GM12878 (cell line): Measurements from ENCODE around the gene NDUFC1. TPM values are rescaled to one million over a fixed set of nuclear protein-coding genes. Genes with fewer than 3 reads are reported as not detected.
A peak's percentile ranks its signal among the peaks of the same experiment; 100 is the strongest.

ENCODE experiments used
- ATAC-seq: fragments of 200-7000 bp; cut with Tn5 transposase; 3 replicates; pipeline ENCODE4 v1.9.1; 2020; ENCODE audit warnings: mild to moderate bottlenecking, moderate library complexity
- BruUV-seq: library from RNA; stranded (reverse); fragments of 400-500 nt; replicated peaks from 2 replicates; lab custom pipeline; 2021; lab: Mats Ljungman, UMichigan
- CTCF ChIA-PET: fragments of 300-600 bp; sonication (Branson Sonifier 250); formaldehyde crosslinking; extraction: SDS; loops from one replicate; lab custom pipeline; 2021; ENCODE audit warnings: inconsistent platforms; lab: Yijun Ruan, JAX
- POLR2A ChIA-PET: fragments of 350-600 bp; formaldehyde crosslinking; extraction: SDS; loops from one replicate; lab custom pipeline; 2021; ENCODE audit warnings: inconsistent platforms; lab: Charles Lee
- RAD21 ChIA-PET: fragments of 300-600 bp; sonication (Branson Sonifier 250); formaldehyde crosslinking; loops from one replicate; lab custom pipeline; 2023; ENCODE audit warnings: antibody characterized with exemption; ENCODE audit not compliant: unreplicated experiment; lab: Charles Lee
- SMC1A ChIA-PET: fragments of 300-600 bp; sonication (Branson Sonifier 250); formaldehyde crosslinking; loops from one replicate; lab custom pipeline; 2023; ENCODE audit not compliant: unreplicated experiment, uncharacterized antibody; lab: Charles Lee
- DNase-seq: peaks from one replicate; pipeline ENCODE4 v3.0.0-alpha.2; 2011; ENCODE audit warnings: low read depth, low spot score
- FAIRE-seq: peaks from 3 replicates; lab custom pipeline; 2011; peaks lifted over from hg19 to GRCh38; lab: Jason Lieb, UNC
- H2AFZ ChIP-seq: 2 replicates; pipeline ENCODE4 v1.6.0; 2011; ENCODE audit warnings: low read depth, low read length, control low read depth; ENCODE audit not compliant: control insufficient read depth
- H3K27ac ChIP-seq: 2 replicates; pipeline ENCODE4 v1.5.1; 2011; ENCODE audit warnings: control low read depth; ENCODE audit not compliant: control insufficient read depth, insufficient read depth
- H3K27me3 ChIP-seq, 2 experiments: replicated peaks in 1 of 2; 2 replicates each; pipeline versions ENCODE4 v1.6.0 to v1.6.1; 2011; ENCODE audit warnings: low read length in 1 of 2; ENCODE audit not compliant: control insufficient read depth in 2 of 2, insufficient read depth in 2 of 2
- H3K36me3 ChIP-seq, 2 experiments: 2 replicates each; pipeline ENCODE4 v1.5.1; 2011; ENCODE audit warnings: low read length in 1 of 2; ENCODE audit not compliant: control insufficient read depth in 2 of 2, insufficient read depth in 2 of 2
- H3K4me1 ChIP-seq: 2 replicates; pipeline ENCODE4 v1.6.1; 2011; ENCODE audit warnings: mild to moderate bottlenecking, low read length, moderate library complexity, mixed read lengths; ENCODE audit not compliant: control insufficient read depth, insufficient read depth
- H3K4me2 ChIP-seq: 2 replicates; pipeline ENCODE4 v1.6.0; 2011; ENCODE audit warnings: control low read depth; ENCODE audit not compliant: control insufficient read depth, insufficient read depth
- H3K4me3 ChIP-seq: fragments of 200-600 bp; sonication (generic); 2 replicates; pipeline ENCODE4 v1.5.1; 2016
- H3K79me2 ChIP-seq: 2 replicates; pipeline ENCODE4 v1.6.0; 2011; ENCODE audit warnings: low read length; ENCODE audit not compliant: control insufficient read depth, insufficient read depth
- H3K9ac ChIP-seq: 2 replicates; pipeline ENCODE4 v1.8.0; 2011; ENCODE audit warnings: low read length, control low read depth, mixed read lengths; ENCODE audit not compliant: control insufficient read depth, insufficient read depth
- H3K9me3 ChIP-seq: replicated peaks from 3 replicates; pipeline ENCODE4 v1.5.1; 2011; ENCODE audit warnings: mild to moderate bottlenecking, low read length; ENCODE audit not compliant: control insufficient read depth, insufficient read depth
- H4K20me1 ChIP-seq: 2 replicates; pipeline ENCODE4 v1.6.0; 2011; ENCODE audit not compliant: control insufficient read depth, insufficient read depth
- CHD2 ChIP-seq: IDR thresholded peaks from 2 replicates; pipeline ENCODE4 v1.6.1; 2011; ENCODE audit warnings: low read depth, low read length, improper control_type of control experiment, borderline replicate concordance
- JUNB ChIP-seq: IDR thresholded peaks from 2 replicates; pipeline ENCODE4 v1.6.1; 2016; ENCODE audit warnings: antibody characterized with exemption, mild to moderate bottlenecking
- NBN ChIP-seq: fragments of 450-650 bp; IDR thresholded peaks from 2 replicates; pipeline ENCODE4 v1.6.1; 2016
- NR2C1 ChIP-seq: fragments of 450-650 bp; IDR thresholded peaks from 2 replicates; pipeline ENCODE4 v1.6.1; 2017; ENCODE audit warnings: antibody characterized with exemption, mild to moderate bottlenecking, moderate library complexity
- TAF1 ChIP-seq: IDR thresholded peaks from 2 replicates; pipeline ENCODE4 v1.6.1; 2011; ENCODE audit warnings: mild to moderate bottlenecking, low read depth, low read length, borderline replicate concordance
- YBX1 ChIP-seq: fragments of 450-650 bp; IDR thresholded peaks from 2 replicates; pipeline ENCODE4 v1.6.1; 2016; ENCODE audit warnings: antibody characterized with exemption
- WGBS: methylation state at CpG from one replicate; pipeline ENCODE4 v1.1.6; 2016; ENCODE audit warnings: low lambda C conversion rate; ENCODE audit not compliant: insufficient replicate concordance, insufficient coverage; ENCODE audit errors: missing lambda C conversion rate; 5-methylcytosine and 5-hydroxymethylcytosine counted together
- in situ Hi-C: fragments of 300-500 bp; cut with MboI; formaldehyde crosslinking; loops from 9 replicates; pipeline ENCODE4 v1.14.3; 2018; ENCODE audit warnings: mixed read lengths
- intact Hi-C: fragments of 100-400 bp; cut with micrococcal nuclease; formaldehyde crosslinking; loops from one replicate; pipeline ENCODE4 v1.14.2; 2022; ENCODE audit not compliant: unreplicated experiment
- polyA plus RNA-seq, 11 experiments: library from polyadenylated mRNA; depleted of rRNA in 4 of 11; unstranded in 6 of 11; stranded (reverse) in 5 of 11; fragments of >200 nt; fragmentation: Nextera tagmentation in 4 of 11; fragmentation: Illumina TruSeq in 1 of 11; extraction: Ambion mirVana in 4 of 11; extraction: Trizol in 1 of 11; gene quantifications; 1 replicate in 1 of 11; 2 replicates in 10 of 11; pipeline versions ENCODE4 v1.2.1 to v1.2.3, GENCODE V29; 2011 to 2016; ENCODE audit warnings: inconsistent platforms in 2 of 11, missing spikeins in 2 of 11, low read depth in 1 of 11
- total RNA-seq, 4 experiments: library from RNA; depleted of rRNA in 3 of 4; stranded (reverse); fragments of >200 nt in 3 of 4; fragmentation: Illumina TruSeq in 1 of 4; extraction: Trizol in 1 of 4; gene quantifications; 2 replicates each; pipeline versions ENCODE4 v1.2.1 to v1.2.3, GENCODE V29; 2013 to 2021
- TF ChIP-seq, protein P1 (sequence below): fragments of 450-650 bp; IDR thresholded peaks from 2 replicates; pipeline ENCODE4 v1.6.1; 2016; ENCODE audit warnings: mild to moderate bottlenecking, moderate library complexity, borderline replicate concordance

NDUFC1 gene
- total and polyA plus RNA-seq, 10 of the 15 experiments (the other 5 are each of a cell fraction or from before 2014, with no cell fraction given): 25.5 to 242 (median 68.9) TPM

GRCh38 chr4:139295942-139296299 lies 6.4 kb downstream of the NDUFC1 start:
- peaks cover 0 to 4% of the 10 kb centered on the region in 2 experiments; a peak in 1 of 4 replicates for H3K36me3 ChIP-seq
- FAIRE-seq (no peak), ATAC-seq (no peak), DNase-seq (no peak)
- ChIA-PET POLR2A (interaction anchor here (0.5 to 3.1 kb wide), 15 partner anchors 10 to 277 kb away, joined by 3 to 11 read pairs (median 5); partner anchors contain the start of gene ELF2), CTCF (interaction anchor here (0.6 to 4.1 kb wide), 54 partner anchors 9 to 281 kb away, joined by 3 to 53 read pairs (median 5); partner anchors contain the start of genes MGARP and NOCT), RAD21 (interaction anchor here (0.6 to 4.2 kb wide), 33 partner anchors 12 to 265 kb away, joined by 3 to 32 read pairs (median 4); partner anchors contain the start of gene ELF2), SMC1A (interaction anchor here (0.7 to 3.9 kb wide), 42 partner anchors 9 to 278 kb away, joined by 3 to 28 read pairs (median 5); partner anchors contain the start of gene ELF2)
- peaks cover 16% of the 10 kb centered on the region for H3K79me2 ChIP-seq
- peaks cover 16% of the 10 kb centered on the region; the same call in 1 of the 2 replicates for H3K4me1 ChIP-seq
- peak overlapping the region; percentile 94; the same call in 1 of the 2 replicates for H3K27ac ChIP-seq
- peak overlapping the region; percentile 97 for H2AFZ ChIP-seq
- WGBS: 10% methylated on average over 6 of the region's 6 CpGs
- BruUV-seq: no TSS peak
- H3K9me3 ChIP-seq: no peaks in the 10 kb centered on the region
- H4K20me1 ChIP-seq: no peaks in the 10 kb centered on the region
- intact Hi-C loops (loop anchor here (1.0 to 2.0 kb wide), 5 partner anchors 29 to 265 kb away; no protein-coding TSS in a partner anchor), in situ Hi-C loops (loop anchor here (5.0 kb wide), 2 partner anchors 109 to 264 kb away; no protein-coding TSS in a partner anchor)
- 0 out of 2 replicates have a peak, but pooled peaks have one; percentile 10 for TF ChIP-seq NBN
- TF ChIP-seq JUNB: no peak
- H3K4me2 ChIP-seq: peak overlapping the region; percentile 68
- H3K27me3 ChIP-seq: no peaks in the 10 kb centered on the region
- H3K4me3 ChIP-seq: peak overlapping the region; percentile 93
- H3K9ac ChIP-seq: no peak overlapping the region

DNA sequence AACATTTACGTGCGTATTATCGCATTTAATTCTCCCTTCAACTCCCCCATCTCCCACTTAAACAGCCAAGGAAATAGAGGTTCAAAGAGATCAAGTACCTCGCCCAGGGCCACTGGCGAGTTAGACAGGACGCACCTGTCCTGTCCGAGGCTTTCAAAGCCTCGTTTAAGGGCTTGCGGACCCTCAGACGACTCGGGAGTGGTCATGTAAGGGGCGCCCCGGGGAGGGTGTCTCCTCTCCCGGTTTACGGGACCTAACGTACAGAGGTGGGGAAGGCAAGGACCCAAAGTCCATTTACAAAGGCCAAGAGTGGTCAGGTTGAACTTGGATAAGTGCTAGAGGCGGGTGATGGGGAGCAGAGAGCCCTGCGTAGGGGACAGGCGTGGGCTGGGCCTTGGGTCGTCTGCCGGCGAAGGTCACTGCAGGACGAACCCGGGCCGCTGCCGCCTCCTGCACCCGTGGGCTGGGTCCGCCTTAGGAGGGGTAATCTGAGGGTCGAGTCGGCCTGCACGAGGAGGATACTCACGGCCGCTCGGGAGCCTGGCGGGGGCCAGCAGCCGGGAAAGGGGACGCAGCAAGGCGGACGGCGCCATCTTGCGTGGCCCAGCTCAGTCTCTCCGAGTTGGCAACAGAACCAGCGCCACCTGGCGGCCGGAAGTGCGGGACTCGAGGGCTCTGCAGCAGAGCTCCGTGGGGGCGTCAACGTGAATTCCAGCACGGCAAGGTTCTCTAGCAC lies 6.9 kb downstream of the NDUFC1 start:
- FAIRE-seq: peak; percentile 70
- TF ChIP-seq NBN: peak; percentile 63; the same call in 1 of the 2 replicates
- TF ChIP-seq CHD2: no peak
- TF ChIP-seq TAF1: peak; percentile 91
- TF ChIP-seq, protein P1, sequence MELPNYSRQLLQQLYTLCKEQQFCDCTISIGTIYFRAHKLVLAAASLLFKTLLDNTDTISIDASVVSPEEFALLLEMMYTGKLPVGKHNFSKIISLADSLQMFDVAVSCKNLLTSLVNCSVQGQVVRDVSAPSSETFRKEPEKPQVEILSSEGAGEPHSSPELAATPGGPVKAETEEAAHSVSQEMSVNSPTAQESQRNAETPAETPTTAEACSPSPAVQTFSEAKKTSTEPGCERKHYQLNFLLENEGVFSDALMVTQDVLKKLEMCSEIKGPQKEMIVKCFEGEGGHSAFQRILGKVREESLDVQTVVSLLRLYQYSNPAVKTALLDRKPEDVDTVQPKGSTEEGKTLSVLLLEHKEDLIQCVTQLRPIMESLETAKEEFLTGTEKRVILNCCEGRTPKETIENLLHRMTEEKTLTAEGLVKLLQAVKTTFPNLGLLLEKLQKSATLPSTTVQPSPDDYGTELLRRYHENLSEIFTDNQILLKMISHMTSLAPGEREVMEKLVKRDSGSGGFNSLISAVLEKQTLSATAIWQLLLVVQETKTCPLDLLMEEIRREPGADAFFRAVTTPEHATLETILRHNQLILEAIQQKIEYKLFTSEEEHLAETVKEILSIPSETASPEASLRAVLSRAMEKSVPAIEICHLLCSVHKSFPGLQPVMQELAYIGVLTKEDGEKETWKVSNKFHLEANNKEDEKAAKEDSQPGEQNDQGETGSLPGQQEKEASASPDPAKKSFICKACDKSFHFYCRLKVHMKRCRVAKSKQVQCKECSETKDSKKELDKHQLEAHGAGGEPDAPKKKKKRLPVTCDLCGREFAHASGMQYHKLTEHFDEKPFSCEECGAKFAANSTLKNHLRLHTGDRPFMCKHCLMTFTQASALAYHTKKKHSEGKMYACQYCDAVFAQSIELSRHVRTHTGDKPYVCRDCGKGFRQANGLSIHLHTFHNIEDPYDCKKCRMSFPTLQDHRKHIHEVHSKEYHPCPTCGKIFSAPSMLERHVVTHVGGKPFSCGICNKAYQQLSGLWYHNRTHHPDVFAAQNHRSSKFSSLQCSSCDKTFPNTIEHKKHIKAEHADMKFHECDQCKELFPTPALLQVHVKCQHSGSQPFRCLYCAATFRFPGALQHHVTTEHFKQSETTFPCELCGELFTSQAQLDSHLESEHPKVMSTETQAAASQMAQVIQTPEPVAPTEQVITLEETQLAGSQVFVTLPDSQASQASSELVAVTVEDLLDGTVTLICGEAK: peak; percentile 38; the same call in 1 of the 2 replicates
- TF ChIP-seq YBX1: no peak
- TF ChIP-seq NR2C1: no peak

More for the DNA sequence above, 6.9 kb downstream of the NDUFC1 start:
- in situ Hi-C loops (loop anchor here (5.0 kb wide), 2 partner anchors 108 to 263 kb away; no protein-coding TSS in a partner anchor), intact Hi-C loops (loop anchor here (1.0 to 2.0 kb wide), 5 partner anchors 29 to 265 kb away; no protein-coding TSS in a partner anchor)
- Histone ChIP-seq H3K27ac (peak overlapping the region; percentile 94), H2AFZ (peak overlapping the region; percentile 97), H3K9me3 (no peaks in the 10 kb centered on the region), H3K36me3 (peaks cover 0 to 4% of the 10 kb centered on the region in 2 experiments; a peak in 1 of 4 replicates), H3K79me2 (peaks cover 12% of the 10 kb centered on the region), H3K4me3 (peak overlapping the region; percentile 93), H3K4me1 (peaks cover 16% of the 10 kb centered on the region; the same call in 1 of the 2 replicates), H3K9ac (peak overlapping the region; percentile 95), H4K20me1 (no peaks in the 10 kb centered on the region), H3K27me3 (no peaks in the 10 kb centered on the region), H3K4me2 (peak overlapping the region; percentile 68)
- WGBS: under 1% methylated on average over 51 of the region's 51 CpGs
- BruUV-seq: TSS peak; percentile 80
- ChIA-PET SMC1A (interaction anchor here (0.7 to 3.9 kb wide), 38 partner anchors 10 to 264 kb away, joined by 3 to 28 read pairs (median 5); partner anchors contain the start of gene ELF2), POLR2A (interaction anchor here (0.5 to 3.1 kb wide), 12 partner anchors 10 to 277 kb away, joined by 3 to 11 read pairs (median 5); partner anchors contain the start of gene ELF2), RAD21 (interaction anchor here (0.6 to 4.2 kb wide), 32 partner anchors 13 to 265 kb away, joined by 3 to 32 read pairs (median 4); partner anchors contain the start of gene ELF2), CTCF (interaction anchor here (0.6 to 4.1 kb wide), 52 partner anchors 10 to 280 kb away, joined by 3 to 53 read pairs (median 5); partner anchors contain the start of genes MGARP and NOCT)
- peak; percentile 97 for ATAC-seq
- peak; percentile 56 for DNase-seq
